NCI-H69 (cell line): ENCODE data around the gene ABCC11.

Experiments used
- DNase-seq: peaks from one replicate; lab custom pipeline; 2025; lab: John Stamatoyannopoulos, UW

ABCC11 gene

DNA sequence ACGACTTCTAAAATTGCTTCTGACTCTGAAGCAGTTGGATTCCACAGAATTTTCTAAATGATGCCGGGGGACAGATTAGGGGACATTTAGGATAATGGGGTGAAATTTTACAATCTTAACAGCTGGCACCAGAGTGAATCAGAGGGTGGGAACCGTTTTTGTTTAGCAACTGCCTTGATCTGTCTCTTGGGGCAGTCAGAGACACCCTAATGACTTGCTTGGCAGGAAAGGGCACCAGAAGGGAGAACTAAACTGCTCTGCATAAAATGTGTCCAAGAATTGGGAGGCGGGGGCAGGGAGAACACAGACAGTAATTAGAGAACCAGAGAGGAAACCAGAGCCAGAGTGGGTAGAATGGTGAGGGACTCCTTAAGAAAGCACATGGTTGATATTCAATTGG, 85.4 kb downstream of the ABCC11 start:
- DNase-seq, result no peak

DNA sequence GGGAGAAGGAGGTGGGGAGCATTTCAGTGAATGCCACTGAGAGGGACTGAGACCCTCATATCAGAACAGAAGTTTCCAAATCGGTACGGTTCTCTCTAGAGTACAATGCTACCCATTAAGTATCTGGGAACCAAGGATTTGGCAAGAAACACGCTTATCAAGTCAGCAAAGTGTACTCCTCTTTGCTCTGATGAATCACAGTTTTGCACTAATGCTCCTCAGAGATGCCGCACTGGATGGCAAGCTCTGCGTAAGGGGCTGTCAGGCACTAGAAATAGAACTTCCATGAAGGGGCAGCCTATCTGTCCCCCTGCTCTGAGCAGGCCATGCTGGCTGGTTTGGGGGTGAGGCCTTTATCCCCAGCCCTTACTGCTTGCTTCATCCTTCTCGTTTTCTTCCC, 86.8 kb downstream of the ABCC11 start:
- DNase-seq, result no peak

DNA sequence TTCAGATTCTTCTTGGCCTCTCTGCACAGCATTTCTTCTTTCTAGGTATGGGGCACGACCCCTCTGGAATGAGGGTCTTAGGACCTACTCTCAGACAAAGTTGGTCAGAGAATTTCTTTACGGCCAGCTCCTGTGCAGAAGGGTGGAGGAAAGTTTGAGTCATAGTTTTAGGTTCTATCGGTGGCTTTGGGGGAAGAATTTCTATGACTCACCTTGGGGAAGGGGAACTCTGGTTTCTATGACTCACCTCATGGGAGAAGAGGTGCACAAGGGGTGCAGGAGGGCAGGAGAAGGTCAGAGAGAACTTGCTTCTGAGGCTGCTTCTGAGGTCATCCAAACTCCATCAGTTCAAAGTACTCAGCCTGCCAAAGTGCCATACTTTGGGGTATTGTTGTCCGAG, 89.0 kb downstream of the ABCC11 start:
- DNase-seq, result no peak

DNA sequence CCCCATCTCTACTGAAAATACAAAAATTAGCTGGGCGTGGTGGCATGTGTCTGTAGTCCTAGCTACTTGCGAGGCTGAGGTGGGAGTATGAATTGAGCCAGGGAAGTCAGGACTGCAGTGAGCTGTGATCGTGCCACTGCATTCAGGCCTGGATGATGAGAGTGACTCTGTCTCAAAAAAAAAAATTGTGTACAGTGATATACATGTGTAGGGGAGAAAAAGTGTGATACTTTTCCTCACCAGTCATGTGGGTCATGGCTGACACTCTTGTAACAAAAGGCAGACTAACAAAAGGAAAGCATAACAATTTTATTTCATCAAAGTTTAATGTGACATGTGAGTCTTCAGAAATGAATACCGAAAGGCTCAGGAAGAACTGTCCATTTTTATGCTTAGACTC, 89.5 kb downstream of the ABCC11 start:
- DNase-seq, result no peak

DNA sequence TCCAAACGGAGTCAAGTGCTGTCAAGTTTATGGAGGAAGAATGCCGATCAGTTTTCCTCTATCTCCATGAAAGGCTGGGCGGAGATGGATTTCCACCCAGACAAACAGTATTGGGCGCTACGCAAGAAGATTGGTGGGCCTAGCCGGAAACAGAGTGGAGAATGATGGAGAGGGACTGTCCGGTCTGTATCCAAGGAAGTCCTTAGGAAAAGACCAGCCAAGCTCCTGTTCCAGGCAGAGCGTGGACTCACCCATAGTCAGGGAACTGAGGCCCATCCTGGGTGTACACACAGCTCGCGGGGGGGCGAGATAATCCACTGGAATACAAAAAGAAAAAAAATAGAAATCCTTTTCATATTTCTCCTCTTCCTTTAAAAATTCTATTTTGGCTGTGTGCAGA, 90.0 kb downstream of the ABCC11 start:
- DNase-seq, result no peak

DNA sequence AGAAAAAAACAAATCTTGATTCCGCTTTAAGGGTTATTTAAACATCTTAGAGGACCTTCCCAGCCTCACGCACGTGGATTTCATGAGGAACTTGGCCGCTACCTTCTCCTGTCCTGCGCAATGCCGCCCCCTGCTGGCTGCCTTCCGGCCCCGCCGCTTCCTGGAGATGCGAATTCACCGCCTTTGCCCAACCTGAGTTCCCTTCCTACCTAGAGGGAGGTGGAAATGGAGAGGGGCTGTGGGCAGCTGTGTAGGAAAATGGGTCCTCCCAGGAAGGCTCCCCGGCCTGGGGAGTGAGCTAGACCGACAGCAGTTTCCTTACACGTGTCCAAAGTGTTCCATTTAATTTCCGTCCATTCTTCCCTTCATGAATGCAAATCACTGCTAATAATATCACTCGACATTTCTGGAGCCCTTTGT, 90.5 kb downstream of the ABCC11 start:
- peak; percentile 58 for DNase-seq

DNA sequence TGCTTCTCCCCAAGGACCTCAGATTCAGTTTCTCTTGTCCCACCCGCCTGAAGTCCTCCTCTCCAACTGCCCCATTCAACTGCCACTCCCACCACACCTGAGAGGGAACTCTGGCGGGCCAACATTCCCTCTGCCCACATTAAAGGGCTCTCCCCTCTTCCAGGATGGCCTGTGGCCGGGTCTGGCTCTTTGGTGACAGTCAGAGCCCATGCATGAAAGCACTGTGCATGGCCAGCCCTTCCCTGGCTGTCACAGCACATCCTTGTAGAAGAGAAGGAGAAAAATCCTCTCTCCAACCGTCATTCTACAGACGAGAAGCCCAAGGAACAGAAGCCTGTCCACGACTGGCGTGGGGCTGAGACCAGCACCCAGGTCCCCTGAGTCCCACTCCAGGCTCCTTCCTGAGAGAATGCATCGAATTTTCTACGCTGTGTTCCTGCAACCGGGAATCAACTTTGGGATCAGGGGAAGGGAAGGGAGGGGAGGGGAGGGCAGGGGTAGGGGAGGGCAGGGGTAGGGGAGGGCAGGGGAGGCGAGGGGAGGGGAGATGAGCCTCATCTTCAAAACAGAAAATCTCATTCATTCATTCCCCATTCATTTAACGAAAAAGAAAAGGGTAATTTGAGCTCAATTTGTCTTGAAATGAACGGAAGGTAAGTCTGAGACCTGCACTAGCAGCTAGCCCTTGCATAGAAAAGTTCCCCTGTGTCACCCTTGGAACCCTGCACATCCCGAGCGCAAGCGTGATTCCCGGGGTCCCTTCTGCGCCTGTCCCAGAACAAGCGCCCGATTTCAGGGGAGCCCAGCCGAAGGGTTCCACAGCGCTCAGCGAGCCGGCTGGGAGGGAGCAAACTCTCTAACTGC, 91.2 kb downstream of the ABCC11 start, which contains the start of gene ABCC12:
ABCC12 (minus strand) TSS at position 68 of the 864 bp plus-strand sequence. CDS start 9,569 bp downstream, outside the sequence.
- DNase-seq, result no peak

DNA sequence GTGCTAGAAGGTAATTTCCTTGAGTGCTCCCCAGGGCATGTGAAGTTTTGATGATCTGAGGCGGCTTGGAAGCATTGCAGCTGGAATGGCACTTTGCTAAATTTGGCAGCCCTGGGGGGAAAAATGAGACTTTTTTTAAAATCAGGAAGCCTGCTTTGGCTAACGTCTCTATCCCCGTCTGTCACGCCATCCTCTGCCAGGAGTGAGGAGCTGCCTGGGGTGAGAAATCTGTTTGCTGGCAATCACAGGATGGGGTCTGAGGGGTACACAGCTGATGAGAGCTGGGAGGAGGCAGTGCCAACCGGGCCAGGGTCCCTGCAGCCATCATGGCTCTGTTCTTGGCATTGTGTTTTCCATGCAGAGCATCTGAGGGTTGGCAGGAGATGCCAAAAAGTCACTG, 93.6 kb downstream of the ABCC11 start:
- peak; percentile 14 for DNase-seq

DNA sequence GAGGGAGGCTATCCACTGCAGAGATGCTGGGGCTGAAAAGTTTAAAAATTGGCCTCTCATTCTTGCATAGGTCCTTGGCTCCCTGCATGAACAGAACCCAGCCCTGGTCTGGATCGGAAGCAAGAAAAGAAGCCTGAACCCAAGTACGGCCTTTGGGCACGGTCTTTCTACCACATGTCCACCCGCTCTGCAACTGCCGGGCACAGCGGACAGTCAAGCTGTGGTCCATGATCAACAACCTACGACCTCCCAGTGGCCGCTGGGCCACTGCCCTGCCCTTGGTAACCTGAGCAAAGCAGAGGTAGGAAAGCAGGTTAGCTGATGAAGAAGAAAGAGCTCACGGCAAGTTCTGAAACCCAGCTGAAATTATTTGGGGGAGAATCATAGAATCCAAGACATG, 95.1 kb downstream of the ABCC11 start:
- DNase-seq, result no peak

DNA sequence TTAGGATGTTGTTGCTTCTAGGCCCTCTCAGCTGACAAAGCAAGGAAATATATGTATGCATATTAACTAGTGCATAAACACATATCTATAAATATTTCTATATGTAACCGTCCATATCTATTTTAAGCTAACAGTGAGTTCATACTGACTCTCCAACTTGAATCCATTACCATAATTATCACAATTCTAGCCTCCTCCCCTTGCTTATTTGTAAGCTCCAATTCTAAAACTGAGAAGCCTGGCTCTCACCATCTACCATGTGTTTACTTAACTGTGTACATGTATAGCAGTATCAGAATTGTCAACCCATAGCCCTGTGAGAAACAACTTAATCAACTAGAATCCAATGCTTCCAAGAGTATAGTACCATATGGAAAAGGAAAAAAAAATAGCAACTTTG, 96.6 kb downstream of the ABCC11 start:
- no peak for DNase-seq

DNA sequence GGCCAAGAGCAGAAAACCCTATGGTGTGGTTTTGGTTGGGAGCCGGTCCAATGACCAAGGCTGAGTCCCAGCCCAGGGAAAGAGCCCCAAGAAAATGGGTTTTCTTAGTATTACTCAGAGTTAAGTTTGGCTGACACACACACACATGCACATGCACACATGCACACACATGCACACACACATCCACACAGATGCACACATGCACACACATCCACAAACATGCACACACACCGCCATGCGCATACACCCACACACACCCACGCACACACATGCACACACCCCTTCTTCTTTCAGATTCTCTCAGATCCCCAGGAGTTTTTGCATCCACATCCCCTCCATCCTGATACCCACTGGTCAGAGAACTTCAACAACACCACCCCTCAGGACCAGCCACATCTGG, 100.6 kb downstream of the ABCC11 start:
- DNase-seq, result no peak

DNA sequence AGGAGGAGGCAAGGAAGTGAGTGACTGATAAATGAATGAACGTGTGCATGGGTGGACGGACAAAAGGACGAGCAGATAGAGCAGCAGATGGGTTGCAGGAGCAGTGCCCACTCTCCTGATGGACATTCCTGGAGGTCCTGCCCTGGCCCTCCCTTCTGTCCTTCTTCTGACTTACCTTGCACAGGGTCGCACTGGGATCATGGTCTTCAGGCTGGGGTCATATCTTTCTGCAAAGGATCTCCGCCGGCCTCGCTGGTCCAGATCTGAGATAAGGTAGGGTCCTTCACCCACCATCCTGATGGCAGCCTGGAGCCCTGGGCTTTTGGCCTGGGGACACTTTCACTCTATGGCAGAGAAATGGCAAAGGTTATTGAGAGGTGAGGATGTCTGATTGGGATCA, 101.2 kb downstream of the ABCC11 start:
- no peak for DNase-seq

DNA sequence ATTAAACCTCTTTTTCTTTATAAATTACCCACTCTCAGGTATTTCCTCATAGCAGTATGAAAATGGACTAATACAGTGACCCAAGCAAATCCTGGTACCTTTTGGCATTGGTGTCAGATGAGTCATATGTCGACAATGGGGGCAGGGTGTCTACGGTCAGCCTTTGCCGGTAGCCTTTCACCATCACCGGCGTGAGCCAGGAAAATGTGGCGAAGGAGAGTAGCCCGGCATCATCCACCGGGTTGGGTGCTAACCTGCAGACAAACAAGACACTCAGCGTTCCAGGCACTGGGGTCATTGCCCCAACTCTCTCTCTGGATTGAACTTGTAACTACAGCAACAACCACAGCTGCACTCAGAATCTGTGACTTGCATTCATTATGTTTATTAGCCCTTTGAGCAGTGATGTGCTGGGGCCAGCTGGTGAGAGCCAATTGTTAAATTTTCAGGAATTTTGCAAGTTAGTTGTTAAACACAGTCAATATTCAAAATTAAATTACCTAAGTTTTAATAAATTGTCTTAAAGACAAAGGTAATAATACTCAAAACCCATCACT, 103.4 kb downstream of the ABCC11 start:
- DNase-seq, result no peak

DNA sequence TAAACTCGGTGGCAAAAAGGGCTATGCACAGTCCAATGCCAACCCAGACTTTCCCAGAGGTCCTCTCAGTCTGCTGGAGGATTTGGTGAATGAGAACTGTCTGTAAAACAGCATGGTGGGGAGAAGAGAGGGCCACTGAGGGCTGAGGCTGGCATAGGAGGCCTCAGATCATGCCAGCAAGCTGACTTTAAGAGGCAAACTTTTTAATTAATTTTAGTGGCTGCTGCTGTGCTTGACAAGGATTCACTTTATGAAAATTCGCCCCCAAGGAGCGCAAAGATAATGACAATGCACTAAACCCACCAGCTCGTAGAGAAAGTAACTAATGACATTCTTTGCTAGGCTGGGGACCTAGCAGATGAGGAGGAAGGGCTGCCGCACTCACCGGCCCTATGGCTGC, 106.5 kb downstream of the ABCC11 start:
- DNase-seq, result no peak

DNA sequence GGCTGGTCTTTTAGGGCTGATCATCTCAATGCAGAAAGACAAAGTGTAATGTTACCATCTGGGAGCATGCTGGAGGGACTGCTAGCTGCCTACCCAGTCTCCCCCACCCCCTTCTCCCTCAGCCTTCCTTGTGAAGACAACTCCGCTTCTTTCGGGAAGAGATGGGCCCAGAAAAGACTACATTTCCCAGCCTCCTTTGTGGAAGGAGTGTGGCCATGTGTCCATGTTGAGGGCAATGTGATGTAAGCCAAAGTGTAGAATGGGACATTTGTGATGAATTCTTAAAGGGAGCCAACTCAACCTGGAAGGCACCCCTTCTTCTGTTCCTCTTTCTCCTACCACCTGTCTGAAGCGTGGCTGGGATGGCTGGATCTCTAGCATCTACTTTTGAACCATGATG, 107.8 kb downstream of the ABCC11 start:
- no peak for DNase-seq

DNA sequence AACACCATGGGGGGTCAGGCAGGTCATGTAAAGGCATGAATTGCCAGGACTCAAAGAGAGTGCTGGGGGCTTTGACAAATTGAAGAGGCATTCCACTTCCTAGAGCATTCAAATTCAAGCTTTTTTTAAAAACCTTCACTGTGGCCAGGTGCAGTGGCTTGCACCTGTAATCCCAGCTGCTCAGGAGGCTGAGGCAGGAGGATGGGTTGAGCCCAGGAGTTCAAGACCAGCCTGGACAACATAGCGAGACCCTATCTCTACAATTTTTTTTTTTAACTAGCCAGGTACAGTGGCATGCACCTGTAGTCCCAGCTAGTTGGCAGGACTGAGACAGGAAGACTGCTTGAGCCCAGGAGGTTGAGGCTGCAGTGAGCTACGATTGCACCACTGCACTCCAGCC, 108.8 kb downstream of the ABCC11 start:
- DNase-seq, result no peak

DNA sequence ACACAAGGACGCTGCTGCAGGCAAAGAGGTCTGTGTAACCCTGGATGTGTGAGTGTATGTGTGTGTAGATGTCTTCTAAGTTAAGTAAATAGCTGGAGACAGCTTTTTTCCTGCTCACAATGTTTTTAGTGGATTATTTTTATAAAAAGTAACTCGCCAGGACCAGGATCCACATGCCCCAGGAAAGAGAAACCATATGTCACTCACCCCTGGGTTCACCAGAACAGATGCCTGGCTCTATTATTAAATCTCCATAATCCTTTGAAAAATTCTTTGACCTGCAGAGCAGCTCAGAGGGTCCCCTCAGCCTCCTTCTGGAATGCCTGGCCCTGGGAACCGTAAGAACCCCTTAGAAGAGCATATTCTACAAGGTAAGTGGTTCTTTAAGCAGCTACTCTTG, 109.5 kb downstream of the ABCC11 start:
- DNase-seq, result no peak

DNA sequence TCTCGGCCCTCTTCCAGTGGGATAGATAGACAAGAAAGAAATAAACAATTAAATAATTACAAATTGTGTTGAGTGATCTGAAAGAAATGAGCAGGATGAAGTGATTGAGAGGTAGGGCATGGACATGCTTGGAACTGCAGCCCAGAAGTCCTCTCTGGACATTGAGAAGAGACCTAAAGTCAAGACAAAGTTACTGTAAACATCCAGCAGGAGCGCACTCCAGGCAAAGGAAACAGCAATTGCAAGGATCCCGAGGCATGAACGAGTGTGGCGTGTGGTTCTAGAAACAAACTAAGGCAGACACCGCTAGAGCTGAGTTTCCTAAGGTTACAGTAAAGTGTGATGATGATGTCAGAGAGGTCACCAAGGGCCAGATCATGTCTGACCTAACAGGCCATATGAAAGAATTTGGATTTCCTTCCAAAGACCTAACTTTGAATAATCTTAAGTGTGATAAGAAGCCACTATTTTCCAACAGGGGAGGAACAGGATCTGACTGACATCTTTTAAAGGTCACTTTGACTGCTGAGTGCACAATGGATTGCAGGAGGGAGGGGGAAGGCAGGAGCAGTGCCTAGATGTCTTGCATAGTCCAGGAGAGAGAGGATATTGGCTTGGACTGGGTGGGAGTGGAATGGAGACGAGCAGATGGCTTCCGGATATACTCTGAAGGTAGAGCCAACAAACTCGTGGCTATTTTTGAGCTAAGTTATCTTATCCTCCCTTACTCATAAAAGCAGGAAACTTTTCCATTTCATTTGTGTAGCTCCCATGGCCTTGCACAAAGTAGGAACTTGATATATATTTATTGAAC, 110.6 kb downstream of the ABCC11 start:
- DNase-seq, result no peak

DNA sequence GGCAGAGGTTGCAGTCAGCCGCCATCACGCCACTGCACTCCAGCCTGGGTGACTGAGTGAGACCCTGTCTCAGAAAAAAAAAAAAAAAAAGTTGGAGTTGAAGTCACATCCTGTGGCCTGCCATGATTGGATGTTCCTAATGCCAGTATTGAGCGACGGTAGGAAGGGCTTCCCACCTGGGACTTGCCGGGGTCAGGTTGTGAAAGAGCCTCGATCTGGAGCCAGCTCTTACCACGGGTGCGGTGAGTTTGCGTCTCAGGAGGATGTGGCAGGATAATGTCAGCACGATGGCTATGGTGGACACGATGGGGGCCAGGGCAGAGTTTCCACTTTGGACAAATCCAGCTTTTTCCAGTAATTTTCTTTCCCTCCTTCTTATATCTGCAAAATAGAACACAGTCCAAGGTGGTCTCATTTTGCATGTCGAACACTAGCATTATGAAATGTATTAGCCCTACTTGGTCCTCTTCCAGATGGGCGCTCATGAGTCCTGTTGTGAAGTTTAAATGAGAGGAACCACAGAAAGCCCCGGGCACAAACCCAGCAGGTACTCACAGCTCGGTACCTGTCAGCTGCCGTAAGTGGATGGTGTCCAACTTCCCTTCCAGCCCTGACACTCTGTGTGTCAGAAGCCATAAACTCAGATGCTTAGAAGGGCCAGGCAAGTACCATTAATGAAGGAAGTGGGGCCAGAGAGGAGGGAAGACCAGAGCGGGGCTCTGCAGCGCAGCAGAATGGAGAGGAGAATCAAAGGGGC, 113.7 kb downstream of the ABCC11 start:
- DNase-seq, result peak; percentile 13

DNA sequence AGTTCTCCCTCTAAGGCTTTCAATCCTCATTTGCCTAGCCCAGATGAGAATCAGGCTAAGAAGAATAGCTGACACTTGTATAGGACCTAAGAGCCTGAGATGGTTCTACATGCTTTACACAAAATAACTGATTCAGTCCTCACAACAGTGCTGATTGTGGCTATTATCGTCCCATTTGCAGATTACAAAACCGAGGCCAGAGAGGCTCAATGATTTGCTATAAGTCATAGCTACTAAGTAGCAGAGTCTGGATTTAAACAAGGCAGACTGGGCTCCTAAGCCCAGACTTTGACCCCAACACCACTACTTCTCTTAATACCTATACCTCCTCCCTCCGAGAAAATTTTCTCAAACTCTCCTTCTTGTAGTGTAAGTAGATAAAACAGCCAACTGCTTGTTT, 114.6 kb downstream of the ABCC11 start:
- DNase-seq, result no peak

DNA sequence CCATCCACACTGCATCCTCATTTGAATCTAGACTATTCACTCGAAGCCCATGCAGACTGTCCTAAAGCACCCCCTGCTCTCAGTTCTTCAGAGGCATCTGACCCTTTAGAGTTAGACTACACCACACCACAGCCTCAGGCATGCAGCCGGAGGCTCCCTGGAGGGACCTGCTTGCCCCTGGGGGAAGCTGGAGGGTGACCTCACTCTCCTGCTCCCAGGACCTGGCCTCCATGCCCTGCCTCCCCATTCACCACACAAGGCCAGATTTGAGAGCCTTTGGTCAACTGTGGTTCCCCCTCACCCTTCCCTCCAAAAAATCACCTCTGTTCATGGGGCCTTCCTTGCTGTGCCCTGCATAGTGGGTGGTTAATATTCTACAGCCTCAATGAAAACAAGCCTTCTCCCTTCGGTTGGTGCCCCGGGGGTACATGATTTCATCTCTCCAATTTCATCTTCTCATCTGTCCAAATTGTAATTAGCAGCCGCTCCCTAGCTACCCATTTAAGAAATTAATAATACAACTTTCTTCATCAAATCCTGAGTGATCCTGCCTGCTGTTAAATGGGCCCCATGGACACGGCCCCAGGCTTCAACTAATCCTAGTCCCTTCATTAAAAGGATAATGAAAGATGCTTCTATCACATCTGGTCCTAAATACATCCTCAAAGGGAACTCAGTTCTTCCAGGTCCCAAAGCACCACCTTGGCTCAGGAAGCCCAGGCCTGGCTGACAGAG, 116.0 kb downstream of the ABCC11 start:
- peak; percentile 39 for DNase-seq
